ENCODE data around the gene SPSB2.

- TF ChIP-seq CTCF (IDR thresholded peaks at IDR 0.05; ENCODE audit: poor library complexity, severe bottlenecking) (no peak), EP300 (conservative IDR thresholded peaks at IDR 0.05; ENCODE audit: poor library complexity, severe bottlenecking) (no peak), POLR2AphosphoS5 (IDR thresholded peaks at IDR 0.05) (no peak), TAF1 (IDR thresholded peaks at IDR 0.05; ENCODE audit: low read depth) (no peak)
These were observed 22.3 kb downstream of the SPSB2 start for GRCh38 chr12:6850796-6851152.
